GM12891 (cell line): ENCODE results near the gene CD163L1.

Experiments
- PAX5 ChIP-seq: IDR thresholded peaks from 2 replicates; pipeline ENCODE4 v1.6.1; 2011; ENCODE audit warnings: low read length, moderate library complexity, mild to moderate bottlenecking; ENCODE audit not compliant: insufficient read depth, severe bottlenecking
- POLR2A ChIP-seq: IDR thresholded peaks from 2 replicates; pipeline ENCODE4 v1.6.1; 2011; ENCODE audit warnings: low read depth, low read length, control low read depth
- POLR2AphosphoS5 ChIP-seq: IDR thresholded peaks from 2 replicates; pipeline ENCODE4 v1.6.1; 2011; ENCODE audit warnings: low read depth, low read length, control low read depth
- POU2F2 ChIP-seq: IDR thresholded peaks from 2 replicates; pipeline ENCODE4 v1.6.1; 2011; ENCODE audit warnings: low read depth, mild to moderate bottlenecking, control low read depth, low read length, moderate library complexity
- SPI1 ChIP-seq: IDR thresholded peaks from 2 replicates; pipeline ENCODE4 v1.6.1; 2011; ENCODE audit warnings: low read depth, low read length, control low read depth
- TAF1 ChIP-seq: IDR thresholded peaks from 2 replicates; pipeline ENCODE4 v1.6.1; 2011; ENCODE audit warnings: low read depth, low read length, control low read depth

DNA sequence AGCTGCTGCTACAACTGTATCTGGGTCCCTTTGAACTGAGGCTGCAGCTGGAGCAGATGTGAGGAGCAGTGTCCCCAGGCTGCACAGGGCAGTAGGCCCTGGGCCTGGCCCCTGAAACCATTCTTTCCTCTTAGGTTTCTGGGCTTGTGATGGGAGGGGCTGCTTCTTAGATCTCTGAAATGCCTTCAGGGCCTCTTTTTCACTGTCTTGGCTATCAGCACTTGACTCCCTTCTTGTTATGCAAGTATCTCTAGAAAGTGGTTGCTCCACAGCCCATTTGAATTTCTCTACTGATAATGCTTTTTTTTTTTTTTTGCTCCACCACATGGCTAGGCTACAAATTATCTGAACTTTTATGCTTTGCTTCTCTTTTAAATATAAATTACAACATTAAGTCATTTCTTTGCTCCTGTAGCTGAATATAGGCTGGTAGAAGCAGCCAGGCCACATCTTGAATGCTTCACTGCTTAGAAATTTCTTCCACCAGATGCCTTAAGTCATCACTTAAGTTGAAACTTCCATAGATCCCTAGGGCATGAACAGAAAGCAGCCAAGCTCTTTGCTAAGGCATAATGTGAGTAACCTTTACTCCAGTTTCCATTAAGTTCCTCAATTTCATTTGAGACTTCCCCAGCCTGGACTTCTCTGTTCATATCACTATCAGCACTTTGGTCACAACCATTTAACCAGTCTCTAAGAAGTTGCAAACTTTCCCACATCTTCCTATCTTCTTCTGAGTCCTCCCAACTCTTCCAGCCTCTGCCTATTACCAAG, 98.9 kb downstream of the CD163L1 start:
- TF ChIP-seq TAF1 (no peak), POLR2AphosphoS5 (no peak), POLR2A (no peak), SPI1 (no peak), POU2F2 (no peak), PAX5 (no peak)
